NCI-H2196 treated with DMSO at 0.1 percent for 48 hours (cell line): Measurements from ENCODE around the gene USP38.
"Not testable (repeated sequence)": the region's sequence is repeated elsewhere in the genome, so short reads cannot be mapped to it uniquely, and the experiment has no call there.

Source experiments
- DNase-seq: peaks from one replicate; lab custom pipeline; 2025; ENCODE audit not compliant: unreplicated experiment; lab: John Stamatoyannopoulos, UW

The USP38 gene

DNA sequence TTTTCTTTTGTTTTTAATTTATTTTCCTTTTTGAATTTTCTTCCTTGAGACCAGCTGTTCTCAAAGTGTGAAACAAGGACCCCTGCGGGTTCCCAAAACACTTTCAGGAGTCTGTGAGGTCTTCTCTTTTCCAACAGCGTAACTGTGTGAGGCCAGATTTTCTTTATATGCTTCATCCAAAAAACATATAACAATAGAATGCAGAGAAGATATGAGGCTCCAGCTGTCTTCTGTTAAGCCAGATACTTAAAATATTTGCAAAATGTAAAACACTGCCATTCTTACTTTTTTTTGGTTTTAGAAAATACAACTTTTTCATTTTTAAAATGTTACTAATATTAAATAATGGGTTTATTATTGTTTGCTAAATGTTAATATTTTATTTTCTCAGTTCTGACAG, 27.8 kb downstream of the USP38 start:
- DNase-seq, result no peak

DNA sequence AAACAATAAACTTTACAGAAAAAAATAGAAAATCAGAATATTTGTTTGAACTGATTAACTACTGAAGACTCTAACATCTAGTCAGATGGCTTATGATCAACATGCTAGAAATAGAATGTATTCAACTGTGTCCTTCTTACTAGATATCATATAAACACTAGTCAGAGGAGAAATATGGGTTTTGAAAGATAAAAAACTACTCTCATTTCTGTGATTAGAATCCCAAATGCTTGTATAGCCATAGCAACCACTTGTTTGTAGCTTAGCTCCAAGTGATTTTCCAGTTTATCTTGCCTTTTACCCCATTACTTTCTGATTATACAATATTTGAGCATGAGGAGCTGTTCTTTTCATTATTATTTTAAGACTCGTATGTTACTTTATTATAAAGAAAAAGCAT, 31.2 kb downstream of the USP38 start:
- no peak for DNase-seq

GRCh38 chr4:143224255-143224654, 39.5 kb downstream of the USP38 start:
- DNase-seq, result no peak

DNA sequence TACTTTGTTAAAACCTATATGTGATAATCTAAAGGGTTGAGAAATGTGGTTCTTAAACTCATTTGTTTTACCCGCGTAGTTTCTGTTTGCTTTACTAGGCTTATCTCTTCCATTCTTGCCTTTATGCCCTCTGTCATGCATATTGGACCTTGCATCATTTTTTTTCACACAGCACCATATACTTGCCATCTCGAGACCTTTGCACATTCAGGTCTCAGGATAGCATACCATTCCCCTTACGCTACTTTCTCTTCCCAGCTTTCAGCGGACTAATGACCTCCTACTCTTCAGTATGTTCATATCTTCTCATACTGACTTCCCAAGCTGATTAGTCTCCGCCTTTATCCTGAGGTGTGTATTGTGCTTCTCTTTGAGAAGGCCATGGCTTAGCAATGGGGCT, 40.5 kb downstream of the USP38 start:
- DNase-seq, result no peak

GRCh38 chr4:143230683-143231082, 46.0 kb downstream of the USP38 start:
- DNase-seq, result no peak

GRCh38 chr4:143232277-143232676, 47.6 kb downstream of the USP38 start:
- DNase-seq, result no peak

DNA sequence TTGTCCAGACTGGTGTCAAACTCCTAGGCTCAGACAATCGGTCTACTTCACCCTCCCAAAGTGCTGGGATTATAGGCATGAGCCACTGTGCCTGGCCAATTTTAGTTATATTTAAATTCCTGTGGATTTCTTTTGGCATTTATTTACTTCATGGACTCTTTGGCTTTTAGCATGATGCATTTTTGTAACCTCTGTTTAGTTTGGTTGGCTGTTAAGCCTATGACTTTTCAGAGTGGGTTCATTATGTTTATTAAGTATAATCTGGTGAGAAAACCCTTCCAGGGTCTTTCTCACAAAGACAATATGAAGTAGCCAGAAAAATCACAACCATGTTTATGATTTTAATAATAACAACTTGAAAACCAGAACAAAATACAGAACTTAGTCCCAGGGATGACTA, 49.4 kb downstream of the USP38 start:
- DNase-seq, result no peak

DNA sequence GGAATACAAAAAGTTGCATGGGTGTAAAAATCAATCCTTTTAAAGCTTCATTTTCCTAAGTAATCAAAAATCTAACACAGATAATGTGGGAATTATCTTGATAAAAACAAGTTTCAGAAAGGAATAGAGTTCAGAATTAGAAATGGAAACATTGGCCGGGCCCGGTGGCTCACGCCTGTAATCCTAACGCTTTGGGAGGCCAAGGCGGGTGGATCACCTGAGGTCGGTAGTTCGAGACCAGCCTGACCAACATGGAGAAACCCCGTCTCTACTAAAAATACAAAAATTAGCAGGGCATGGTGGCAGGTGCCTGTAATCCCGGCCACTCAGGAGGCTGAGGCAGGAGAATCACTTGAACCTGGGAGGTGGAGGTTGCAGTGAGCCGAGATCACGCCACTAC, 52.5 kb downstream of the USP38 start:
- not testable (repeated sequence) for DNase-seq

DNA sequence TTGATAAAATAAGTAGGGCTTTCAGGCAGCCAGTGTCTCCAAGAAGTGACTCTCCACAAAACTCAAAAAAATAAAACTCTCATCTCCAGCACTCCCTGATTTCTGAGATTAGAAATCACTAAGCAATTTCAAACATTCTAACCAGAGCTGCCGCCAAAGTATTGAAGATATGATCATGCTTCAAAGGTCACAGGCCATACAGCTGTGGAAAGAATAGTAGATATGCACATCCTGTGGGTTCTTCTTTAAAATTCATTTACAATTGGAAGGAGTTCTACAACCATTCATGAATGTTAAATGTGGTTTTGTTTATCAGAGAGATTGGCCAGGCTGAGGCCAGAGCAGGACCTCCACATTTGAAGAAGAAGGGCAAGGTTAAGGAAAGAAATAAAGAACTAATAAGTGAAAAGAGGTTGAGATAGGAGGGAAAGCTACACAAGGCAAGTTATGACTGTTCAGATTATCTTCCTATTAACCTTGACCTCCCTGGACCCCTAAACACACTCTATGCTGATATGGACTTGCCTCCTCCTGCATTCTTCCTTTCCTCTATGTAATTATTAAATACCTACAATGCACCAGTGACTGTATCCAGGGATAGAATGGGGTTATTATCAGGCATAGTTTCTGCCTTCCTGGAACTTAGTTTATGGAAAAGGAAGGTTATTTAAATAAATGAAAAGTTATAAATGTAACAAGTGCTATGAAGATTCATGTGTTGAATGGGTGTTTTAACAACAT, 56.4 kb downstream of the USP38 start:
- DNase-seq, result no peak

- no peak for DNase-seq
Measured at GRCh38 chr4:143241892-143242291, 57.2 kb downstream of the USP38 start.

- DNase-seq, result no peak
Measured at GRCh38 chr4:143243041-143243440, 58.3 kb downstream of the USP38 start.

DNA sequence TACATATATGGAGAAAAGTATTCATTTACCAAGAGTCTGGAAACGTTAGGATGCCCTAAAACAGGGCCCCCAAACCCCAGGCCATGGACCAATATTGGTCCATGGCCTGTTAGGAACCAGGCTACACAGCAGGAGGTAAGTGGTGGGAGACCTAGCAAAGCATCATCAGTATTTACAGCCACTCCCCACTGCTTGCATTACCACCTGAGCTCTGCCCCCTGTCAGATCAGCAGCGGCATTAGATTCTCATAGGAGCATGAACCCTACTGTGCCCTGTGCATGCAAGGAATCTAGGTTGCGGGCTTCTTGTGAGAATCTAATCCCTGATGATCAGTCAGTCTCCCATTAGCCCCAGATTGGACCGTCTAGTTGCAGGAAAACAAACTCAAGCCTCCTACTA, 62.3 kb downstream of the USP38 start:
- no peak for DNase-seq

DNA sequence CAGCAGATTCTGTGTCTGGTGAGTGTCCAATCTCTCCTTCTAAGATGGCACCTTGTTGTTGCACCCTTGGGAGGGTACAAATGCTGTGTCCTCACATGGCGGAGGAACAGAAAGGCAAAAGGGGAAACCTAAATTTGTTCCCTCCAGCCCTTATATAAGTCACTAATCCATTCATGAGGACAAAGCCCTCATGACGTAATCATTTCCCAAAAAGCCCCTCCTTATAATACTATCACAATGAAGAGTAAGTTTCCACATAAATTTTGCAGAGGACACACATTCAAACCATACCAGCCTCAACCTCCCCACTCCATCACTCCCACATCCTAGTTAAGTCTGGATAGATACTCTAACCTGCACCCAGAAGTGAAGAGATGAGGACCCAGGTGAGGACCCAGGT, 63.1 kb downstream of the USP38 start:
- no peak for DNase-seq

DNA sequence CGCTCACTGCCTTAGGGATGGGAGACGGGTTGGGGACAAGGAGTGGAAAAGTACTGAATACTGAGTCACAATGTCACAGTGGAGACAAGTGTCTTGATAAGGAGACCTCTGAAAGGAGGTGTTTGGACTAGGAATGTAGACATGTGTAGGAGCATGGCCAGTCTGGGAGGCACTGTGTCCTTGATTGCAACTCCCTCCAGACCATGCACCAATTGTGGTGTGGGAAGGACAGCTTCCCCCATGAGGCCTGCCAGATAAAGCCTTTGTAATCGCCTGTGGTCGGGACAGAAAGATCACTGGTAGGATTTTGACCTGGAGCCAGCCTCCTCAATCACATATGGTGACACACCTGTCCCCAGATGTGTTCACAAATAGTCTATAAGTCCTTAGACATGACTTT, 64.1 kb downstream of the USP38 start:
- no peak for DNase-seq

DNA sequence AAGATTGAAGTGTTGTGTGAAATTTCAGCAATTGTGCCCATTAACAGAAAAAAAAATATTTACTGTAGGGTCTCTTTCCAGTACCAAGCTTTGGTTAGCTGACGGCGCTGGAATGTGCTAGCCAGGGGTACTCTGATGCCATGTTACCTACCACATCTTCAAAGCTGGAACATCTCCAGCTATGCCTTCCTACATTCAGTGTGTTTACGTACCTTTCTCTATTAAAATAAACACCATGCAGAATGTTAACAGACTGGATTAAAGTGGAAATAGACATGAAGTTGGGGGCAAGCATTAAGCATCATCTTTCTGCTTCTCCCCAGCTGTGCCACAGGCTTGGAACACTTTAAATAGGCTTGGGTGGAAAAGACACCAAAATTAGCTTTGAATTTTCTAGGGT, 65.9 kb downstream of the USP38 start:
- DNase-seq, result no peak

GRCh38 chr4:143251348-143251747, 66.6 kb downstream of the USP38 start:
- no peak for DNase-seq

- no peak for DNase-seq
Measured at GRCh38 chr4:143251779-143252178, 67.1 kb downstream of the USP38 start.

- DNase-seq, result no peak
Measured at GRCh38 chr4:143252478-143252877, 67.8 kb downstream of the USP38 start.

GRCh38 chr4:143253166-143253565, 68.4 kb downstream of the USP38 start:
- DNase-seq, result no peak

- no peak for DNase-seq
Measured at GRCh38 chr4:143254491-143255226, 69.9 kb downstream of the USP38 start.

DNA sequence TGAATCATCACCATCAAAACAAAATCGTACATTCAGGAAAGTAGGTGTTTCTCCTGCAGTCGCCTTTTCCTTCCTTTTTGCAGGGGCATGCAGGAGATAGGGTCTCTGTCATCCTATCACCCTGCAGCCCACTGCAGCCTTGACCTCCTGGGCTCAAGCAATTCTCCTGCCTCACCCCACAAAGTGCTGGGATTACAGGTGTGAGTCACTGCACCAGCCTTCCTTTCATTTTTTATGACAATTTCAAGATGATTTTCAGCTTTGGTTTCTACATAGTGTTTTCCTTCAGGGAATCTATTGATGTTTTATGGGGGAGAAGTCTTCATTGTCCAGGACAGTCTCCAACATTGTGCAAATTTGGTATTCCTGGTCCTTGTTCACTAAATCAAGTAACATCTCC, 71.7 kb downstream of the USP38 start:
- DNase-seq, result no peak

- no peak for DNase-seq
Measured at GRCh38 chr4:143257356-143257755, 72.6 kb downstream of the USP38 start.

DNA sequence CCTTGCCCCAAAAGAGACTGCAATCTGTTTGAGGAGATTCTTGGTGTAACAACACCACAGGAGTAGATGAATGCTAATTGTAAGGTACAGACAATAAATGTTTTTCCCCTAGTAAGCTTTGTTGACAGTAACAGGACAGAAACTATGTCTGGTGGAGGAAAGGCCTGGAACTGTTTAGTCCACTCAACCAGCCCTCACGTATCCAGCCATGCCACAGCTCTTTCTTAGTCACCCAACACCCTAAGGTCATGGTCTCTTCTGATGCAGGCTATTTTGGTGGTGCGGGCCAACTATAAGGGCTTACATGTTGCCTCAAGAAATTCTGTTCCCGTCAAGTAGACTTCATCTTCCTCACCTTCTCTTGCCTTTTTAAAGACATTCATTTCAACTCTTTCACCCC, 76.0 kb downstream of the USP38 start:
- no peak for DNase-seq
